Stimulated activated CD8-positive, alpha-beta memory T cell treated with anti-CD3 and anti-CD28 coated beads, Interleukin-12 subunit alpha, Interleukin-12 subunit beta, amount 100 ng/mL, for 4 hours (primary cell): ENCODE results near the gene SLC7A9.

ENCODE experiments used
- DNase-seq: peaks from one replicate; pipeline ENCODE4 v3.0.0-alpha.2; 2020; ENCODE audit warnings: low read depth

Gene SLC7A9

GRCh38 chr19:32824916-32825608 lies 44.5 kb downstream of the SLC7A9 start:
- DNase-seq = no peak

GRCh38 chr19:32824191-32824751 lies 45.3 kb downstream of the SLC7A9 start:
- no peak for DNase-seq

GRCh38 chr19:32823747-32824102 lies 45.8 kb downstream of the SLC7A9 start:
- DNase-seq = no peak

GRCh38 chr19:32822916-32823746 lies 46.4 kb downstream of the SLC7A9 start:
- no peak for DNase-seq

DNA sequence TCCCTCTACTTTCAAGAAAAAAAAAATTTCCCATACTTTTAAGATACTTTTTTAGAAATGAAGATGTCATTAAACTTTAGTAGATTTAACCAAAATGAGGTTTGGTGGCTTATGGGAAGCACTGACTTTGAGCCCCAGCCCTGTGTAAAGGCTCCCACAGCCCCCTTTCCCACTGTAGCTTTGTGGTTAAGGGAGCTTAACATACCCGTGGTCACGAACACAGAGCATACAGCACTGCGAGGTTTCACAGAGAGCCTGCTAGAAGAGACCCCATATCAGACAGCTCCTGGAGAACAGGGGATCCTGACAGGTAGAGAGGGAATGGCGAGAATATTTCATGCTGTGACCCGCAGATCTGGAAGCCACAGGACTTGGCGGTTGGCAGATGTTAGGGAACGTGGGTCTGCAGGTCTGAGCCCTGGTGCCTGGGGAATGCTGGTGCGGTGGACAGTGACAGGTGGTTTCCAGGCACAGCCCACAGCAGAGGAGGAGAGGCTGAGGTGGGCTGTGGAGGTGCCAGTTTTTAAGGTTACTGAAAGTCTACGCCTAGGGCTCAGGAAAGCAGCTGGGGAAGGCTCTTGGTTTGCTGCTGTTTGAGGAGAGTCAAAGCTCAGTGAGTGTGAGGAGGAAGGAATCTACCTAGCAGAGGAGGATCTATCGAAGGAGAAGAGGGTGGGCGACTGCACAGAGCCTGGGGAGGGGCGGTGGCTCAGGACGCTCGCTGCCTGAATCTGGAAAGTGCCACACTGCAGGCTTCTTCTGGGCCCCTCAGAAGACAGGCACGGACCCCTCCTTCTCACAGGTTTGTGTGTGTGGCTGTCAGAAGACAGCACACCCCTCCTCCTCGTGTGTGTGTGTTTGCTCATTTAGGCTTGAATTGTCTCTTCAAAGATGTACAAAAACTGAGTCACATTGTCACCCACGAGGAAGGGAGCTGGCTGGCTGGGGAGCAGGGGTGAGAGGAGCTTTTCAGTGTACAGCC lies 49.9 kb downstream of the SLC7A9 start:
- DNase-seq = no peak

GRCh38 chr19:32818536-32818935 lies 51.0 kb downstream of the SLC7A9 start:
- no peak for DNase-seq

GRCh38 chr19:32817569-32818476 lies 51.7 kb downstream of the SLC7A9 start:
- no peak for DNase-seq

GRCh38 chr19:32816555-32817099 lies 52.9 kb downstream of the SLC7A9 start:
- no peak for DNase-seq

DNA sequence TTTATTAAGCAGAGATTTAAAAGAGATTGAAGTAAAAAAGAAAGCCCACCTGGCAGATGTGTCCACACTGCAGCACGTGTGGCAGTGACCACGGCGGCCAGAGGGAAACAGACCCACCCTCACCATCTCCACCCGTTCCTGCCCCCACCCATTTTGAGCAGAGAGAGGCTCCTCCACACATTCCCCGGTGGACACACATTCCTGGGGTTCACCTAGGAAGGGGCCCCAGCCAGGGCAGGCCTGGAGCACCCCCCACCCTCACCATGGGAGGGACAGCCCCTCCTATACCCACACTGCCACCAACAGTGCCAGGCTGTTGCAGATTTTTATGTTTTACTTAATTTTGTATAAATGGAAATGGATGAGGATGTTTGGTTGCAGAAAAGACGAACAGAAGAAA lies 54.9 kb downstream of the SLC7A9 start:
- DNase-seq = no peak

DNA sequence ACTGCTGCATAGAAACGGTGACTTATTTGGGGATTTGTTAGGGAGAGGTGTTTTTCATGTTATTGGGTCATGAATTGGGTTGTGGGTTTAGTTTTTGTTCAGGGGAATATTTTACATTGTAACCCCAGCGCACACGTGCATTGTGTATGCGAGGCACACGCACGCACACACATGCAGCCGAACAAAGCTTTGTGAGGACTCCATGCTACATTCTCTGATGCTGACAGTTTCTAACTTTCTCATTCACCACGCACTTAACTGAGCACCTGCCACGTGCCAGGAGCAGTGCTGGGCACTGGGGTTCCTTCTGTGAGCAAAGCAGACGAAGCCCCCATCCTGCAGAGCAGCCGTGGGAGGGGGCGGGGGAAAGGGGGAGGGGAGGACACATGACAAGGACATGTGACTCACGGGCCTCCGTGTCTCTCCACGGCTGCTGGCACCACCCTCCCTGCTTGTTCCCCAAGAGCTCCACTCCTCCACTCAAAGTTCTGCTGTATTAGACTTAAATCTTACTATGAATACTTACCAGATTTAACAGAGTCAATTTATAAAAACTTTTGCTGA lies 55.6 kb downstream of the SLC7A9 start:
- DNase-seq = no peak

- no peak for DNase-seq
Observed at GRCh38 chr19:32812571-32812970, 57.0 kb downstream of the SLC7A9 start.

DNA sequence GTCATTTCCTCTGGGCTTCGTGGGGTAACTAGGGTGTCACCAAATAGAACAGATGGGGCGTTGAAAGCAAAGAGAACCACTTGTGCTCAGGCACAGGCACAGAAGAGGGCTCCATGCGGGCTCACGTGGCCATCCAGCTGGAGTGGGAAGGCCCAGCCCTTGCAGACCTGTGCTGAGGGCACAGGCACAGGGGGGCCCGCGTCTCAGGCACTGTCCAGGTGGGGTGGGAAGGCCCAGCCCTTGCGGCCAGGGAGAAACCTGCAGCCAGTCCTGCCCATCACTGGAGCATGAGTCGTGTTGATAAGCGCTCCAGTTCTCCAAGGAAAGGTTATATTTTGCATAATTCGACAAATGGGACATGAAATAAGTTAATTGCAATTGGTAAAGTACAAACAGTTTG lies 57.5 kb downstream of the SLC7A9 start:
- DNase-seq = no peak

- DNase-seq = no peak
Observed at GRCh38 chr19:32811151-32811550, 58.4 kb downstream of the SLC7A9 start.

GRCh38 chr19:32810452-32810851 lies 59.1 kb downstream of the SLC7A9 start:
- DNase-seq = no peak

- DNase-seq = no peak
Observed at GRCh38 chr19:32809754-32810153, 59.8 kb downstream of the SLC7A9 start.

- no peak for DNase-seq
Observed at GRCh38 chr19:32809254-32809653, 60.3 kb downstream of the SLC7A9 start.

- no peak for DNase-seq
Observed at GRCh38 chr19:32808236-32808635, 61.3 kb downstream of the SLC7A9 start.

GRCh38 chr19:32802840-32803239 lies 66.7 kb downstream of the SLC7A9 start:
- no peak for DNase-seq

DNA sequence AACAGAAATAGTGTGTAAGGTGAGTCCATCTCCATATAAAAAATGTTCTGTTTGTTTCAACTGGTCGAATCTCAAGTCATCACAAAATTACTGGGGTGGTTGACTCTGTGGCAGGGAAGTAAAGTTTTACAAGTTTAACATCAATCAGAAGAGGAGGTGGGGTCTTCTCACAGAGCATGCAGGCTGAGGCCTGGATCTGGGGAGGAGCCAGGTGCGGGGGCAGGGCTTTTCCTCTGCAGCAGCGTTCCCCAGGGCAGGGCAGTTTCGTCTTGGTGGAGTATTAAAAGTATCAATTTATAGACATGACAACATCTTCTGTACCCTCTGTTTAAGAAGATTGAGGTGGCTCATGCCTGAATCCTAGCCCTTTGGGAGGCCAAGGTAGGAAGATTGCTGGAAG lies 68.8 kb downstream of the SLC7A9 start:
- no peak for DNase-seq

- no peak for DNase-seq
Observed at GRCh38 chr19:32800191-32800590, 69.4 kb downstream of the SLC7A9 start.
